Mucosa of stomach (tissue), 1 donor: Measurements from ENCODE around the gene LIPG.

Source experiments
- H3K27me3 ChIP-seq: one replicate; pipeline ENCODE4 v1.7.0; 2013; ENCODE audit warnings: mild to moderate bottlenecking, low read length; ENCODE audit not compliant: control insufficient read depth, insufficient read depth
- H3K36me3 ChIP-seq: one replicate; pipeline ENCODE4 v1.7.0; 2013; ENCODE audit warnings: low read length; ENCODE audit not compliant: control insufficient read depth, insufficient read depth
- H3K4me1 ChIP-seq: one replicate; pipeline ENCODE4 v1.7.0; 2013; ENCODE audit warnings: mild to moderate bottlenecking, low read length; ENCODE audit not compliant: control insufficient read depth, insufficient read depth
- H3K4me3 ChIP-seq: one replicate; pipeline ENCODE4 v1.7.0; 2013; ENCODE audit warnings: low read length
- H3K9ac ChIP-seq: one replicate; pipeline ENCODE4 v1.7.0; 2013; ENCODE audit warnings: mild to moderate bottlenecking, low read length, moderate library complexity
- H3K9me3 ChIP-seq: one replicate; pipeline ENCODE4 v1.7.0; 2013; ENCODE audit warnings: mild to moderate bottlenecking, low read length, moderate library complexity; ENCODE audit not compliant: control insufficient read depth
- donor health status: Pancreatic carcinoma.

Gene LIPG

GRCh38 chr18:49619801-49620200, 57.9 kb downstream of the LIPG start:
- H3K4me3 ChIP-seq = no peak overlapping the region
- H3K9ac ChIP-seq = no peak overlapping the region
- no peaks in the 10 kb centered on the region for H3K9me3 ChIP-seq
- no peaks in the 10 kb centered on the region for H3K4me1 ChIP-seq
- no peaks in the 10 kb centered on the region for H3K27me3 ChIP-seq
- no peaks in the 10 kb centered on the region for H3K36me3 ChIP-seq

- Histone ChIP-seq H3K9me3 (no peaks in the 10 kb centered on the region), H3K36me3 (no peaks in the 10 kb centered on the region), H3K4me3 (no peak overlapping the region), H3K27me3 (no peaks in the 10 kb centered on the region), H3K4me1 (no peaks in the 10 kb centered on the region), H3K9ac (no peak overlapping the region)
These were observed 59.4 kb downstream of the LIPG start for GRCh38 chr18:49621301-49621700.

DNA sequence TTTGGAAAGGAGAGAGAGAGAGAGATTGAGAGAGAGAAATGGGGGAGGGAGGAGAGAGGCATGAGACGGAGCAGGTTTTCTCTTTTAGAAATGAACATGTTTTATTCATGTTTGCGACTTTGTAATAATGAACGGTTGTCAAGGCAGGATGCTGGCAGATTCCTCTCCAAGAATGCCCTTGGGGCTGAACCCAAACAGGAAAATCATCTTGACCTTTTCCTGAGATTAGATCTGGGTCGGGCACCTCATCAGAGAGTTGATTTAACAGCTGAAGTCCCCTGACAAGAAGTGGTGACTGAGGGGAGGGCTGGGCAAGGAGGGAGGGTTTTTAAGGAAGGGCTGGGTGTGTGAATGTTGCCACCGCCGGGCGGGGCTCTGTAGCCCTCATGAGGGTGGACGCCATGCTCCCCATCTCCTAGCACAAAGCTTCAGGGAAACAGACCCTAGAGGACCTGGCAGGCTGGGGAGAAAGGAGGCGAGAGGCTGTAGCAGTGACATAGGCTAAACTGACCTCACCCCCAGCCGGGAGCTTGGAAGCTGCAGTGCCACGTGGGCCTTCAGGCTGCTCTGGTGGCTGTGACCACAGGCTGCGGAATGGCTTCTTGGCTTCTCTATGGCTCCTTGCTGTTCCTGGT, 60.0 kb downstream of the LIPG start:
- H3K4me1 ChIP-seq = no peaks in the 10 kb centered on the region
- no peak overlapping the region for H3K4me3 ChIP-seq
- no peak overlapping the region for H3K9ac ChIP-seq
- no peaks in the 10 kb centered on the region for H3K27me3 ChIP-seq
- no peaks in the 10 kb centered on the region for H3K9me3 ChIP-seq
- no peaks in the 10 kb centered on the region for H3K36me3 ChIP-seq

GRCh38 chr18:49623571-49623970, 61.7 kb downstream of the LIPG start:
- Histone ChIP-seq H3K36me3 (no peaks in the 10 kb centered on the region), H3K9me3 (no peaks in the 10 kb centered on the region), H3K4me1 (no peaks in the 10 kb centered on the region), H3K4me3 (no peak overlapping the region), H3K9ac (no peak overlapping the region), H3K27me3 (no peaks in the 10 kb centered on the region)

GRCh38 chr18:49625021-49625691, 63.3 kb downstream of the LIPG start:
- no peak overlapping the region for H3K9ac ChIP-seq
- H3K36me3 ChIP-seq = no peaks in the 10 kb centered on the region
- no peaks in the 10 kb centered on the region for H3K9me3 ChIP-seq
- no peak overlapping the region for H3K4me3 ChIP-seq
- H3K27me3 ChIP-seq = no peaks in the 10 kb centered on the region
- no peaks in the 10 kb centered on the region for H3K4me1 ChIP-seq

DNA sequence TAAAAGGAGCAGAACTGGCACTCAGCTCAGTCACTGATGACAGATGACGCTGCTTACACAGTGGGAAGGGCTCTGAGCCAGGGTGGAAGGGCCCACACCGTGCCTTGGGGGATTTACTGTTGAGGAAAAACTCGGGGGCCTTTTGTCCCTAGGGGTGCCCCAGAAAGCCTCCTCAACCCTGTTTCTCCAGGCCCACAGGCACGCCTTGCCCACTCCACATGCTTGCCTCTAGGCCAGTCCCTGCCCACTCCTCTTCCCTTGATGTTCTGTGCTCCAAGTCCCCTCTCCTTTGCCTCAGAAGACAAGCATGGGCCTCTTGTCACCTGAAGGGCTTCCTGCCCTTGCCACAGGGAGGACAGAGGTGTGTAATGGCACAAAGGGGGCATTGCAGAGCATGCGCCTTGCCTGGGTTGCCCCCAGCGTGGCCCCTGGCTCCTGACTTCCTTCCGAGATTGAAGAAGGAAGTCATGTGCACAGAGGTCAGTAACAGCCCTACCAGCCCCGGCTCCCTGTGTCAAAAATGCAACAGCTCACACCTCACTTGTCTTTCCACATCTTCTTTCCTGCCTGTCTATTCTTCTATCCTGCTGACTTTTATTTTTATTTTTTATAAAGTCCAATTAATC, 65.1 kb downstream of the LIPG start:
- H3K4me3 ChIP-seq = no peak overlapping the region
- H3K27me3 ChIP-seq = no peaks in the 10 kb centered on the region
- no peak overlapping the region for H3K9ac ChIP-seq
- no peaks in the 10 kb centered on the region for H3K9me3 ChIP-seq
- H3K4me1 ChIP-seq = no peaks in the 10 kb centered on the region
- no peaks in the 10 kb centered on the region for H3K36me3 ChIP-seq

- no peaks in the 10 kb centered on the region for H3K4me1 ChIP-seq
- H3K4me3 ChIP-seq = no peak overlapping the region
- no peak overlapping the region for H3K9ac ChIP-seq
- no peaks in the 10 kb centered on the region for H3K9me3 ChIP-seq
- H3K27me3 ChIP-seq = no peaks in the 10 kb centered on the region
- H3K36me3 ChIP-seq = no peaks in the 10 kb centered on the region
These were observed 66.3 kb downstream of the LIPG start for GRCh38 chr18:49628119-49628518.

GRCh38 chr18:49628881-49629795, 67.3 kb downstream of the LIPG start:
- no peaks in the 10 kb centered on the region for H3K4me1 ChIP-seq
- no peaks in the 10 kb centered on the region for H3K27me3 ChIP-seq
- no peak overlapping the region for H3K9ac ChIP-seq
- H3K4me3 ChIP-seq = no peak overlapping the region
- no peaks in the 10 kb centered on the region for H3K9me3 ChIP-seq
- H3K36me3 ChIP-seq = no peaks in the 10 kb centered on the region

DNA sequence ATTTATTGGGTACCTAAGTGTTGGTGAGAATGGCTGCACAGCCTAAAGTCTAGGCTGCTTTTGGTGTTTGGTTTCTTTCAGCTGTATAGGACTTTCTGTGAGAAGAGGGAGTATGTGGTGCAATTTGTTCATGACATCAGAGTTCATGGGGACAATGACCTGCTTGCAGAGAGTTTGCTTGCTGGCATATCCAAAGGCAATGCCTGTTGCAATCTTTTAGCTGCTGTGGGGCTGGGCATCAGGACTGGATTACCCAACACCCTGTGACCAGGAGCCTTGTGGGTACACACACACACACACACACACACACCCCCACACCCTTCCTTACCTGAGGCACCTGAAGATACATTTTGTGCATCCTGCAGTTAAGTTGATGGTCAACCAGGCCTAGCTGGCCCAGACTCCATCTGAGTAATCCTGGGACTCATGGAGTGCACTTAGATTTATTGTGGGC, 68.4 kb downstream of the LIPG start:
- Histone ChIP-seq H3K9me3 (no peaks in the 10 kb centered on the region), H3K4me3 (no peak overlapping the region), H3K9ac (no peak overlapping the region), H3K4me1 (no peaks in the 10 kb centered on the region), H3K36me3 (no peaks in the 10 kb centered on the region), H3K27me3 (no peaks in the 10 kb centered on the region)

DNA sequence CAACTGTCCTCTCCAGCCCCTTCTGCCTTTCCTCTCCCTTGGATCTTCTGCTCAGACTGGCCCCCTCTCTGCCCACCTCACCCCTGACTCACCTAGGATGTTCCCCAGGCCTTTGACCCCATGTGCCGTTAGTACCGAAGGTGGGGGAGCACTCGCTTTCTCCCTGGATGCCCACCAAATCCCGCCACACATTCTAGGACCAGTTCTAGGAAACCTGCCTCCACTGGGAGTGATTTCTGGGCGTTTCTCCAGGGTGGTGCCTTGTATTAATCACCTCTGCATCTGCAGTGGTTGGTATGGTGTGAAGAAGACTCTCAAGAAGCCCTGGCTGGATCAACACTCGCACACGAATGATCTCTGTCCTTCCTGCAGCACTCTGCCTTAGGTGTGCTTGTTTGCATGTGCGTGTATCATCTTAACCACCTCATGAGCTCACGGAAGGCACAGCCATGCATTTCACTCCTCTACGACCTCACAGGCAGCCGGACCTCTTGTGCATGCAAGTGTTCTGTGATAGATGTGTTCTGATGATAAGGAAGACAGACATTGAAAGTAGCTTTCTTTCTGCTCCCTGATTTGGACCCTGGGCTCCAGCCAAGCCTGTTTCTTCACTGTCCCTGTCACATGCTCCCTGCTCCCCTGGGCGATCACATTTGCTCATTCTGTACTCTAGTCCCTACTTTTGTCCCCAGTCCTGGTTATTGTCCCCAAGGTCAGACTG, 69.4 kb downstream of the LIPG start:
- Histone ChIP-seq H3K9me3 (no peaks in the 10 kb centered on the region), H3K4me1 (no peaks in the 10 kb centered on the region), H3K36me3 (no peaks in the 10 kb centered on the region), H3K27me3 (no peaks in the 10 kb centered on the region), H3K4me3 (no peak overlapping the region), H3K9ac (no peak overlapping the region)

DNA sequence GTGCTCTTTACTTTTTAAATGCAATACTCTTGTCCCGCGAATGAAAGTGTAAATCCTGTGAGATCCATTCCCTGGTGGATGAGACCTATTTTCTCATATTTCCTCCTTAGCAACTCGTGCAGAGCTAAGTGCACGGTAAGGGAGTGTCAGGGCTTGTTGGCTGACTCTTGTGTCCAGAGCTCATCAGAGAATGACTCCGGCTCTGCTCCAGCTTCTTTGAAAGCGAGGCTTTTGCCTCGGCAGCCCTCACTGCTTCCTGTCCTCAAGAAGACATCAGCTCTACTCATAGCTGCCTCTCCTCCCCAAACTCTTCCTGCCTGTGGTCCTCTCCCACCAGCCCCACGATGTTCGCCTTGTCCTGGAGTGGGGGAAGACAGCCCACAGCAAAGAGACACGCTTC, 70.7 kb downstream of the LIPG start:
- no peaks in the 10 kb centered on the region for H3K4me1 ChIP-seq
- no peaks in the 10 kb centered on the region for H3K27me3 ChIP-seq
- no peak overlapping the region for H3K9ac ChIP-seq
- no peaks in the 10 kb centered on the region for H3K36me3 ChIP-seq
- H3K4me3 ChIP-seq = no peak overlapping the region
- no peaks in the 10 kb centered on the region for H3K9me3 ChIP-seq
